HepG2 (cell line): ENCODE results near the gene RANBP3. TPM values are rescaled to one million over a fixed set of nuclear protein-coding genes. Genes with fewer than 3 reads are reported as not detected.

ENCODE experiments used
- ATAC-seq: fragments of 200-7000 bp; cut with Tn5 transposase; 3 replicates; pipeline ENCODE4 v1.9.1; 2020; ENCODE audit warnings: mild to moderate bottlenecking, moderate library complexity
- BruUV-seq: library from RNA; stranded (reverse); fragments of 400-500 nt; replicated peaks from 2 replicates; lab custom pipeline; 2021; lab: Mats Ljungman, UMichigan
- CTCF ChIA-PET: fragments of 300-600 bp; formaldehyde crosslinking; extraction: SDS; loops from one replicate; lab custom pipeline; 2021; ENCODE audit warnings: low total read pairs, inconsistent platforms, low intra/inter-chr PET ratio; lab: Yijun Ruan, JAX
- POLR2A ChIA-PET: fragments of 350-600 bp; sonication (Branson Sonifier 250); formaldehyde crosslinking; loops from one replicate; lab custom pipeline; 2020; ENCODE audit warnings: antibody characterized with exemption, inconsistent platforms; lab: Yijun Ruan, JAX
- DNase-seq: peaks from one replicate; pipeline ENCODE4 v3.0.0-alpha.2; 2015; ENCODE audit warnings: low spot score
- FAIRE-seq: peaks from 3 replicates; lab custom pipeline; 2011; peaks lifted over from hg19 to GRCh38; lab: Jason Lieb, UNC
- H2AFZ ChIP-seq: one replicate; pipeline ENCODE4 v1.6.1; 2011; ENCODE audit warnings: low read length, inconsistent platforms
- H3K27ac ChIP-seq: fragments of 300-600 bp; 3 replicates; pipeline ENCODE4 v1.8.0; 2011; ENCODE audit warnings: mixed run types, mild to moderate bottlenecking, mixed read lengths, low read length, inconsistent platforms; ENCODE audit not compliant: insufficient read depth; ENCODE audit errors: extremely low read length
- H3K27me3 ChIP-seq, 2 experiments: fragments of 200-600 bp in 1 of 2; 2 replicates in 1 of 2; 3 replicates in 1 of 2; pipeline versions ENCODE4 v1.6.0 to v1.8.0; 2011; ENCODE audit warnings: low read length in 2 of 2, mild to moderate bottlenecking in 2 of 2, moderate library complexity in 2 of 2, inconsistent platforms in 1 of 2; ENCODE audit not compliant: insufficient read depth in 2 of 2, control insufficient read depth in 1 of 2
- H3K36me3 ChIP-seq, 2 experiments: fragments of 200-600 bp in 1 of 2; replicated peaks in 1 of 2; 2 replicates in 1 of 2; 3 replicates in 1 of 2; pipeline versions ENCODE4 v1.5.1 to v1.8.0; 2011; ENCODE audit warnings: low read length in 2 of 2, inconsistent platforms in 1 of 2; ENCODE audit not compliant: insufficient read depth in 2 of 2, control insufficient read depth in 1 of 2
- H3K4me1 ChIP-seq: 2 replicates; pipeline ENCODE4 v1.5.1; 2012; ENCODE audit warnings: low read length, inconsistent platforms; ENCODE audit not compliant: insufficient read depth
- H3K4me2 ChIP-seq: 2 replicates; pipeline ENCODE4 v1.6.0; 2011; ENCODE audit warnings: low read depth, low read length, inconsistent platforms
- H3K4me3 ChIP-seq, 3 experiments: fragments of 200-600 bp in 1 of 3; sonication (generic), shearing (Covaris generic) in 1 of 3; replicated peaks in 1 of 3; 2 replicates each; pipeline ENCODE4 v1.5.1; 2011 to 2016; ENCODE audit warnings: low read length in 3 of 3, inconsistent platforms in 2 of 3, low read depth in 2 of 3, mild to moderate bottlenecking in 2 of 3, control low read depth in 1 of 3, mixed read lengths in 1 of 3; ENCODE audit not compliant: insufficient read depth in 1 of 3
- H3K79me2 ChIP-seq: one replicate; pipeline ENCODE4 v1.6.1; 2011; ENCODE audit warnings: low read length, inconsistent platforms; ENCODE audit not compliant: insufficient read depth
- H3K9ac ChIP-seq: 2 replicates; pipeline ENCODE4 v1.6.0; 2011; ENCODE audit warnings: mild to moderate bottlenecking, low read depth, low read length, inconsistent platforms; ENCODE audit not compliant: insufficient read depth
- H3K9me3 ChIP-seq: 2 replicates; pipeline ENCODE4 v1.5.1; 2012; ENCODE audit warnings: mild to moderate bottlenecking, low read length
- H4K20me1 ChIP-seq: 2 replicates; pipeline ENCODE4 v1.6.0; 2011; ENCODE audit warnings: inconsistent platforms, mild to moderate bottlenecking, low read length, moderate library complexity; ENCODE audit not compliant: insufficient read depth
- HNF4A ChIP-seq: sonication (generic); formaldehyde crosslinking; IDR thresholded peaks from 2 replicates; pipeline ENCODE4 v1.4.0; 2020; ENCODE audit warnings: missing genetic modification reagents
- KMT2A ChIP-seq: sonication (generic); formaldehyde crosslinking; IDR thresholded peaks from 2 replicates; pipeline ENCODE4 v1.4.0; 2020; ENCODE audit warnings: missing genetic modification reagents
- SKI ChIP-seq: fragments of 450-650 bp; IDR thresholded peaks from one replicate; pipeline ENCODE4 v1.6.1; 2018; ENCODE audit warnings: mild to moderate bottlenecking; ENCODE audit not compliant: partially characterized antibody
- SP1 ChIP-seq, 2 experiments: fragments of 450-650 bp in 1 of 2; sonication (generic) in 1 of 2; formaldehyde crosslinking in 1 of 2; IDR thresholded peaks; 2 replicates each; pipeline versions ENCODE4 v1.4.0 to v1.6.1; 2016 to 2020; ENCODE audit warnings: missing genetic modification reagents in 1 of 2
- WGBS: methylation state at CpG from one replicate; pipeline ENCODE4 v1.1.6; 2017; ENCODE audit warnings: low lambda C conversion rate; 5-methylcytosine and 5-hydroxymethylcytosine counted together
- in situ Hi-C: cut with HindIII; loops from 2 replicates; pipeline ENCODE4 v1.10.0; 2017; ENCODE audit warnings: low pct_unique_long_range_greater_than_20kb; ENCODE audit not compliant: extremely low pct_ligation_motif_present
- intact Hi-C: fragments of 100-400 bp; cut with micrococcal nuclease; formaldehyde crosslinking; loops from one replicate; pipeline ENCODE4 v1.10.0; 2022; ENCODE audit not compliant: unreplicated experiment
- polyA plus RNA-seq, 8 experiments: library from polyadenylated mRNA; depleted of rRNA in 3 of 8; stranded (reverse) in 7 of 8; unstranded in 1 of 8; fragments of >200 nt; fragmentation: Illumina TruSeq in 4 of 8; extraction: Trizol in 4 of 8; gene quantifications; 2 replicates each; pipeline versions ENCODE4 v1.2.1 to v1.2.3, GENCODE V29; 2011 to 2016; ENCODE audit warnings: low read depth in 4 of 8, missing spikeins in 1 of 8, mixed read lengths in 1 of 8; ENCODE audit not compliant: insufficient read depth in 1 of 8
- total RNA-seq, 5 experiments: library from RNA; depleted of rRNA; stranded (reverse); fragments of >200 nt; fragmentation: Illumina TruSeq; extraction: Trizol; gene quantifications; 2 replicates each; pipeline ENCODE4 v1.2.3, GENCODE V29; 2016; ENCODE audit warnings: low read depth in 1 of 5
- TF ChIP-seq, protein P1 (sequence below), 2 experiments: sonication (generic) in 1 of 2; formaldehyde crosslinking in 1 of 2; IDR thresholded peaks; 2 replicates each; pipeline versions ENCODE4 v1.4.0 to v1.6.1; 2016 to 2020; ENCODE audit warnings: borderline replicate concordance in 1 of 2, low read depth in 1 of 2, mild to moderate bottlenecking in 1 of 2, missing genetic modification reagents in 1 of 2
- TF ChIP-seq, protein P2 (sequence below): sonication (generic); formaldehyde crosslinking; IDR thresholded peaks from 2 replicates; pipeline ENCODE4 v1.8.0; 2022; ENCODE audit warnings: mild to moderate bottlenecking, missing genetic modification reagents
- TF ChIP-seq, protein P3 (sequence below): sonication (generic); formaldehyde crosslinking; IDR thresholded peaks from 2 replicates; pipeline ENCODE4 v1.4.0; 2020; ENCODE audit warnings: missing genetic modification reagents

RANBP3 gene
- total and polyA plus RNA-seq, 2 of the 13 experiments (the other 11 are each of a cell fraction or from before 2014, with no cell fraction given), result 39.5 to 149 TPM

GRCh38 chr19:5905114-5905778, 72.7 kb downstream of the RANBP3 start (continued):
- TF ChIP-seq, protein P1, sequence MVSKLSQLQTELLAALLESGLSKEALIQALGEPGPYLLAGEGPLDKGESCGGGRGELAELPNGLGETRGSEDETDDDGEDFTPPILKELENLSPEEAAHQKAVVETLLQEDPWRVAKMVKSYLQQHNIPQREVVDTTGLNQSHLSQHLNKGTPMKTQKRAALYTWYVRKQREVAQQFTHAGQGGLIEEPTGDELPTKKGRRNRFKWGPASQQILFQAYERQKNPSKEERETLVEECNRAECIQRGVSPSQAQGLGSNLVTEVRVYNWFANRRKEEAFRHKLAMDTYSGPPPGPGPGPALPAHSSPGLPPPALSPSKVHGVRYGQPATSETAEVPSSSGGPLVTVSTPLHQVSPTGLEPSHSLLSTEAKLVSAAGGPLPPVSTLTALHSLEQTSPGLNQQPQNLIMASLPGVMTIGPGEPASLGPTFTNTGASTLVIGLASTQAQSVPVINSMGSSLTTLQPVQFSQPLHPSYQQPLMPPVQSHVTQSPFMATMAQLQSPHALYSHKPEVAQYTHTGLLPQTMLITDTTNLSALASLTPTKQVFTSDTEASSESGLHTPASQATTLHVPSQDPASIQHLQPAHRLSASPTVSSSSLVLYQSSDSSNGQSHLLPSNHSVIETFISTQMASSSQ (IDR thresholded peaks at IDR 0.05; ENCODE audit: low read depth), result no peak
- TF ChIP-seq, protein P1 (CRISPR knock-in tag; IDR thresholded peaks at IDR 0.05; ENCODE audit: borderline replicate concordance), result no peak
- TF ChIP-seq, all 625 proteins: peak for 18

- Histone ChIP-seq H4K20me1 (peaks cover 12% of the 10 kb centered on the region; the same call in 1 of the 2 replicates), H3K4me2 (peak within 1 kb of the TSS; percentile 81), H3K27me3 (peaks cover 0 to 4% of the 10 kb centered on the region in 2 experiments; a peak in 1 of 5 replicates), H3K4me1 (peaks cover 66% of the 10 kb centered on the region), H3K36me3 (peaks cover 0 to 10% of the 10 kb centered on the region in 2 experiments; a peak in 2 of 5 replicates), H2AFZ (no peak within 1 kb of the TSS), H3K79me2 (peaks cover 42% of the 10 kb centered on the region), H3K27ac (peak within 1 kb of the TSS; percentile 98), H3K4me3 (peak within 1 kb of the TSS; percentile 78 to 100 (median 99)), H3K9me3 (no peaks in the 10 kb centered on the region), H3K9ac (peak within 1 kb of the TSS; percentile 100)
- DNase-seq (peak; percentile 100), FAIRE-seq (peak; percentile 100), ATAC-seq (peak; percentile 85)
- BruUV-seq, result no TSS peak
- intact Hi-C loops, result loop anchor here (2.0 kb wide), 1 partner anchor 58 kb away; no protein-coding TSS in a partner anchor
- CTCF ChIA-PET, result interaction anchor here (1.3 kb wide), 1 partner anchor 101 kb away, joined by 3 read pairs; no protein-coding TSS in a partner anchor
- POLR2A ChIA-PET, result interaction anchor here (0.6 to 3.9 kb wide), 37 partner anchors 9 to 626 kb away, joined by 3 to 79 read pairs (median 5); partner anchors contain the start of genes ALKBH7, CAPS, CATSPERD and DUS3L
- under 1% methylated on average over 31 of the region's 61 CpGs for whole genome bisulfite sequencing
- in situ Hi-C loops, result no loop called here
- TF ChIP-seq, protein P2, sequence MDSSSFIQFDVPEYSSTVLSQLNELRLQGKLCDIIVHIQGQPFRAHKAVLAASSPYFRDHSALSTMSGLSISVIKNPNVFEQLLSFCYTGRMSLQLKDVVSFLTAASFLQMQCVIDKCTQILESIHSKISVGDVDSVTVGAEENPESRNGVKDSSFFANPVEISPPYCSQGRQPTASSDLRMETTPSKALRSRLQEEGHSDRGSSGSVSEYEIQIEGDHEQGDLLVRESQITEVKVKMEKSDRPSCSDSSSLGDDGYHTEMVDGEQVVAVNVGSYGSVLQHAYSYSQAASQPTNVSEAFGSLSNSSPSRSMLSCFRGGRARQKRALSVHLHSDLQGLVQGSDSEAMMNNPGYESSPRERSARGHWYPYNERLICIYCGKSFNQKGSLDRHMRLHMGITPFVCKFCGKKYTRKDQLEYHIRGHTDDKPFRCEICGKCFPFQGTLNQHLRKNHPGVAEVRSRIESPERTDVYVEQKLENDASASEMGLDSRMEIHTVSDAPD, result no peak
- TF ChIP-seq, protein P3, sequence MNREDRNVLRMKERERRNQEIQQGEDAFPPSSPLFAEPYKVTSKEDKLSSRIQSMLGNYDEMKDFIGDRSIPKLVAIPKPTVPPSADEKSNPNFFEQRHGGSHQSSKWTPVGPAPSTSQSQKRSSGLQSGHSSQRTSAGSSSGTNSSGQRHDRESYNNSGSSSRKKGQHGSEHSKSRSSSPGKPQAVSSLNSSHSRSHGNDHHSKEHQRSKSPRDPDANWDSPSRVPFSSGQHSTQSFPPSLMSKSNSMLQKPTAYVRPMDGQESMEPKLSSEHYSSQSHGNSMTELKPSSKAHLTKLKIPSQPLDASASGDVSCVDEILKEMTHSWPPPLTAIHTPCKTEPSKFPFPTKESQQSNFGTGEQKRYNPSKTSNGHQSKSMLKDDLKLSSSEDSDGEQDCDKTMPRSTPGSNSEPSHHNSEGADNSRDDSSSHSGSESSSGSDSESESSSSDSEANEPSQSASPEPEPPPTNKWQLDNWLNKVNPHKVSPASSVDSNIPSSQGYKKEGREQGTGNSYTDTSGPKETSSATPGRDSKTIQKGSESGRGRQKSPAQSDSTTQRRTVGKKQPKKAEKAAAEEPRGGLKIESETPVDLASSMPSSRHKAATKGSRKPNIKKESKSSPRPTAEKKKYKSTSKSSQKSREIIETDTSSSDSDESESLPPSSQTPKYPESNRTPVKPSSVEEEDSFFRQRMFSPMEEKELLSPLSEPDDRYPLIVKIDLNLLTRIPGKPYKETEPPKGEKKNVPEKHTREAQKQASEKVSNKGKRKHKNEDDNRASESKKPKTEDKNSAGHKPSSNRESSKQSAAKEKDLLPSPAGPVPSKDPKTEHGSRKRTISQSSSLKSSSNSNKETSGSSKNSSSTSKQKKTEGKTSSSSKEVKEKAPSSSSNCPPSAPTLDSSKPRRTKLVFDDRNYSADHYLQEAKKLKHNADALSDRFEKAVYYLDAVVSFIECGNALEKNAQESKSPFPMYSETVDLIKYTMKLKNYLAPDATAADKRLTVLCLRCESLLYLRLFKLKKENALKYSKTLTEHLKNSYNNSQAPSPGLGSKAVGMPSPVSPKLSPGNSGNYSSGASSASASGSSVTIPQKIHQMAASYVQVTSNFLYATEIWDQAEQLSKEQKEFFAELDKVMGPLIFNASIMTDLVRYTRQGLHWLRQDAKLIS (CRISPR knock-in tag), result no peak
- TF ChIP-seq SKI (peak; percentile 24), HNF4A (CRISPR knock-in tag) (no peak), KMT2A (CRISPR knock-in tag) (peak; percentile 22; the same call in 1 of the 2 replicates), SP1 (IDR thresholded peaks at IDR 0.05) (no peak), SP1 (CRISPR knock-in tag; IDR thresholded peaks at IDR 0.05) (peak; percentile 70)
These were observed 73.4 kb downstream of the RANBP3 start, which contains the start of gene VMAC for GRCh38 chr19:5904352-5905113. Gene VMAC, plus strand, starts transcription at chr19:5904872. Its CDS starts 19 bp downstream, at chr19:5904891.
